ENCODE data around the gene ZNF202.

ZNF202 gene

GRCh38 chr11:123681030-123681429 lies 60.4 kb downstream of the ZNF202 start:
- no peak for DNase-seq

GRCh38 chr11:123678246-123678645 lies 63.2 kb downstream of the ZNF202 start:
- no peak for DNase-seq

DNA sequence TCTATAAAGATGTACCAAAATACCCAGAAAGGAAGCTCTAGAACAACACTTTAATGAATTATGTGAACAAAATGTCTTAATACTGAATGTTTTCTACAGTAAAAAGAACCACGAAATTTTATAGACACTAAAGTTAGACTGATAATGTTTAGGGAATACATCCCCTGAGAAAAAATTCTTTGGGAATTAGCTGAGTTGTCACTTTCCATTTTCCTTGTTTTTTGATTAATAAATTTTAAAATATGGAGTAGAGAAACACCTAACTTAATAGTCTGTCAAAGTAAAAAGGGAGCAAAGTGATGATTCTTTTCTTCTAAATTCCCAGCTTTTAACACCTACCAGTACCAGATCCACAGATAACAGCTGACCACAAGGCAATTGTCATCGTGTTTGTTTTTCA lies 64.0 kb downstream of the ZNF202 start:
- no peak for DNase-seq

GRCh38 chr11:123674297-123674696 lies 67.2 kb downstream of the ZNF202 start:
- no peak for DNase-seq
